PC-3 (cell line): ENCODE measurements around the gene CHD3.

Source experiments
- CTCF ChIP-seq: fragments of 300-600 bp; sonication (generic); conservative IDR thresholded peaks from 2 replicates; pipeline ENCODE4 v1.5.1; 2017; ENCODE audit warnings: antibody characterized with exemption, low read depth, mild to moderate bottlenecking, low read length
- EZH2 ChIP-seq: fragments of 300-600 bp; sonication (generic); IDR thresholded peaks from one replicate; pipeline ENCODE4 v1.6.1; 2017; ENCODE audit warnings: antibody characterized with exemption, mild to moderate bottlenecking, low read length; ENCODE audit not compliant: unreplicated experiment
- EZH2phosphoT487 ChIP-seq: fragments of 300-600 bp; sonication (generic); IDR thresholded peaks from 2 replicates; pipeline ENCODE4 v1.6.1; 2018; ENCODE audit warnings: mild to moderate bottlenecking, antibody characterized with exemption, low read length, borderline replicate concordance

GRCh38 chr17:7897090-7897489, 8.5 kb downstream of the CHD3 start:
- no peak for TF ChIP-seq CTCF
- no peak for TF ChIP-seq EZH2phosphoT487
- no peak for TF ChIP-seq EZH2
